CD14-positive monocyte (primary cell): ENCODE results near the gene UNC13B. TPM values are rescaled to one million over a fixed set of nuclear protein-coding genes. Genes with fewer than 3 reads are reported as not detected.

Source experiments
- DNase-seq, 3 donors: peaks; one replicate each; pipeline ENCODE4 v3.0.0-alpha.2; 2011 to 2022
- H2AFZ ChIP-seq: 2 replicates; pipeline ENCODE4 v1.6.0; 2012; ENCODE audit warnings: mild to moderate bottlenecking, low read depth, low read length, inconsistent platforms; ENCODE audit not compliant: insufficient read depth, poor library complexity, severe bottlenecking
- H3K27ac ChIP-seq, 2 donors: 1 replicate in 1 of 2; 2 replicates in 1 of 2; pipeline ENCODE4 v1.5.1; 2012 to 2013; ENCODE audit warnings: low read length in 2 of 2, control low read depth in 1 of 2, inconsistent platforms in 1 of 2, low read depth in 1 of 2, mild to moderate bottlenecking in 1 of 2
- H3K27me3 ChIP-seq, 2 donors: one replicate each; pipeline versions ENCODE4 v1.6.0 to v1.6.1; 2011 to 2013; ENCODE audit warnings: low read length in 2 of 2; ENCODE audit not compliant: control insufficient read depth in 2 of 2, insufficient read depth in 2 of 2
- H3K36me3 ChIP-seq, 2 donors: replicated peaks in 1 of 2; 1 replicate in 1 of 2; 2 replicates in 1 of 2; pipeline versions ENCODE4 v1.5.1 to v1.6.1; 2012 to 2013; ENCODE audit warnings: low read length in 2 of 2, control low read depth in 1 of 2, inconsistent platforms in 1 of 2, mild to moderate bottlenecking in 1 of 2; ENCODE audit not compliant: insufficient read depth in 2 of 2, control insufficient read depth in 1 of 2
- H3K4me1 ChIP-seq, 2 donors: 1 replicate in 1 of 2; 2 replicates in 1 of 2; pipeline versions ENCODE4 v1.5.1 to v1.6.1; 2012 to 2013; ENCODE audit warnings: low read length in 2 of 2, control low read depth in 1 of 2, inconsistent platforms in 1 of 2, mild to moderate bottlenecking in 1 of 2, moderate library complexity in 1 of 2; ENCODE audit not compliant: insufficient read depth in 2 of 2, control insufficient read depth in 1 of 2
- H3K4me2 ChIP-seq: replicated peaks from 2 replicates; pipeline ENCODE3; 2012; ENCODE audit warnings: low read length, moderate library complexity, mild to moderate bottlenecking; ENCODE audit not compliant: poor library complexity, severe bottlenecking; ENCODE audit errors: extremely low read depth
- H3K4me3 ChIP-seq, 3 experiments: fragments of 200-600 bp in 1 of 3; sonication (generic) in 1 of 3; replicated peaks in 1 of 3; 1 replicate in 2 of 3; 2 replicates in 1 of 3; pipeline ENCODE4 v1.5.1; 2011 to 2013; ENCODE audit warnings: low read length in 3 of 3, mild to moderate bottlenecking in 3 of 3, control low read depth in 2 of 3, low read depth in 2 of 3, inconsistent platforms in 1 of 3, moderate library complexity in 1 of 3
- H3K79me2 ChIP-seq: 2 replicates; pipeline ENCODE4 v1.6.0; 2012; ENCODE audit warnings: mild to moderate bottlenecking, control low read depth, inconsistent platforms, low read length, moderate library complexity; ENCODE audit not compliant: insufficient read depth
- H3K9ac ChIP-seq: 2 replicates; pipeline ENCODE4 v1.6.0; 2017; ENCODE audit warnings: low read length, mild to moderate bottlenecking; ENCODE audit not compliant: insufficient read depth, poor library complexity, severe bottlenecking
- H3K9me3 ChIP-seq, 2 donors: replicated peaks in 1 of 2; 1 replicate in 1 of 2; 2 replicates in 1 of 2; pipeline versions ENCODE4 v1.5.1 to v1.6.1; 2012 to 2013; ENCODE audit warnings: low read length in 2 of 2, control low read depth in 1 of 2; ENCODE audit not compliant: control insufficient read depth in 1 of 2, insufficient read depth in 1 of 2
- H4K20me1 ChIP-seq: 2 replicates; pipeline ENCODE4 v1.6.0; 2012; ENCODE audit warnings: mild to moderate bottlenecking, low read length, control low read depth, moderate library complexity; ENCODE audit not compliant: insufficient read depth
- H3K27ac Mint-ChIP-seq, 7 donors: one replicate each; pipeline ENCODE4 v1.8.0; 2020; ENCODE audit warnings: mild to moderate bottlenecking in 7 of 7, mixed read lengths in 7 of 7, moderate library complexity in 6 of 7, inconsistent platforms in 2 of 7
- H3K27me3 Mint-ChIP-seq, 3 donors: one replicate each; pipeline ENCODE4 v1.8.0; 2021 to 2022; ENCODE audit warnings: low read depth in 3 of 3, mild to moderate bottlenecking in 3 of 3, mixed read lengths in 3 of 3, moderate library complexity in 3 of 3, inconsistent platforms in 1 of 3
- H3K36me3 Mint-ChIP-seq, 2 donors: one replicate each; pipeline ENCODE4 v1.8.0; 2020; ENCODE audit warnings: mixed read lengths in 2 of 2, inconsistent platforms in 1 of 2, mild to moderate bottlenecking in 1 of 2
- H3K4me1 Mint-ChIP-seq: one replicate; pipeline ENCODE4 v1.8.0; 2020; ENCODE audit warnings: mild to moderate bottlenecking, mixed read lengths
- H3K4me3 Mint-ChIP-seq, 2 donors: one replicate each; pipeline ENCODE4 v1.8.0; 2020; ENCODE audit warnings: mild to moderate bottlenecking in 2 of 2, mixed read lengths in 2 of 2, moderate library complexity in 1 of 2
- H3K9me3 Mint-ChIP-seq, 7 donors: one replicate each; pipeline ENCODE4 v1.8.0; 2020 to 2022; ENCODE audit warnings: mixed read lengths in 7 of 7, mild to moderate bottlenecking in 6 of 7, moderate library complexity in 6 of 7, inconsistent platforms in 2 of 7
- CTCF ChIP-seq: fragments of 200-600 bp; IDR thresholded peaks from one replicate; pipeline ENCODE4 v1.8.0; 2022; ENCODE audit warnings: antibody characterized with exemption, mild to moderate bottlenecking
- WGBS: methylation state at CpG from one replicate; pipeline ENCODE4 v1.1.5; 2013; ENCODE audit warnings: missing lambda C conversion rate; ENCODE audit not compliant: insufficient coverage; 5-methylcytosine and 5-hydroxymethylcytosine counted together
- intact Hi-C, 2 donors: fragments of 100-400 bp; cut with micrococcal nuclease; formaldehyde crosslinking; loops; one replicate each; pipeline versions ENCODE4 v1.15.0 to v1.15.1; 2023
- polyA plus RNA-seq, 3 donors: library from polyadenylated mRNA; depleted of rRNA in 1 of 3; unstranded in 2 of 3; stranded (reverse) in 1 of 3; fragments of 300-500 nt in 2 of 3; fragments of >200 nt in 1 of 3; fragmentation: Illumina TruSeq in 2 of 3; gene quantifications; 1 replicate in 2 of 3; 2 replicates in 1 of 3; pipeline ENCODE4 v1.2.3, GENCODE V29; 2012 to 2021

UNC13B gene
- polyA plus RNA-seq, 3 donors, result 0.41 to 0.81 (median 0.66) TPM

DNA sequence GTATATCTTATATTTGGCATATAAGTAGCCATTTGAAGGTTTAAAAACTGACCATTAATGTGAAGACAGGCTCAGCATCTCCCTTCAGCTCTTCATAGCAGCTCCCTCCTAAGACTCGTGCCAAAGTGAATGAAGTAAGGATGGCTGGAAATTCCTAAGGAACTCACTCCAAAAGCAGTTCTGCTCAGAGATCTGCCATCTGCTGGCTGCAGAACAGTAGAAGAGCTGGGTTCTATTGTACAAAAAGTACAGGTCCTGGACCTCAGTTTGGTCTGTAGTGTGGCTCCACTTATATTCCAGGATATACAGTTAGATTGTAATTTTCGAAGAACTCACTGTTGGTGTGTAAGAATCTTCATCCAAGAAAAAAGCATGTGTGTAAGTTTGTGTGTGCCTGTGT, 223.2 kb downstream of the UNC13B start:
- H3K9me3 Mint-ChIP-seq, result no peaks in the 10 kb centered on the region
- no peaks in the 10 kb centered on the region for H3K9me3 ChIP-seq

GRCh38 chr9:35395076-35395705, 233.4 kb downstream of the UNC13B start:
- peaks cover 0 to 10% (median 3%) of the 10 kb centered on the region in 3 donors for H3K27me3 Mint-ChIP-seq

More for the DNA sequence above, 223.2 kb downstream of the UNC13B start:
- intact Hi-C loops, result no loop called here
- Histone ChIP-seq H3K4me1 (no peaks in the 10 kb centered on the region), H3K9ac (no peak overlapping the region), H2AFZ (no peak overlapping the region), H3K27ac (no peak overlapping the region), H3K27me3 (no peaks in the 10 kb centered on the region), H3K4me3 (no peak overlapping the region), H3K4me2 (no peak overlapping the region), H3K36me3 (no peaks in the 10 kb centered on the region), H4K20me1 (no peaks in the 10 kb centered on the region), H3K79me2 (no peaks in the 10 kb centered on the region)
- WGBS, result 100% methylated on average over 1 of the region's 2 CpGs
- Mint-ChIP-seq H3K4me3 (no peak overlapping the region), H3K27me3 (peaks cover 0 to 2% (median 0%) of the 10 kb centered on the region in 3 donors), H3K4me1 (no peaks in the 10 kb centered on the region), H3K27ac (no peak overlapping the region), H3K36me3 (no peaks in the 10 kb centered on the region)
- TF ChIP-seq CTCF, result no peak
- DNase-seq, result no peak

More at GRCh38 chr9:35395076-35395705, 233.4 kb downstream of the UNC13B start:
- TF ChIP-seq CTCF, result no peak
- intact Hi-C loops, result no loop called here
- H4K20me1 ChIP-seq, result no peaks in the 10 kb centered on the region
- H3K27me3 ChIP-seq, result no peaks in the 10 kb centered on the region
- DNase-seq, result no peak
- no peaks in the 10 kb centered on the region for H3K4me1 ChIP-seq
- no peak overlapping the region for H3K27ac Mint-ChIP-seq
- H3K4me1 Mint-ChIP-seq, result peaks cover 2% of the 10 kb centered on the region
- peaks cover 0 to 3% (median 0%) of the 10 kb centered on the region in 7 donors for H3K9me3 Mint-ChIP-seq
- H3K79me2 ChIP-seq, result no peaks in the 10 kb centered on the region
- H3K36me3 Mint-ChIP-seq, result no peaks in the 10 kb centered on the region
- H2AFZ ChIP-seq, result no peak overlapping the region
- H3K4me3 ChIP-seq, result no peak overlapping the region
- no peak overlapping the region for H3K4me2 ChIP-seq
- H3K27ac ChIP-seq, result no peak overlapping the region
- H3K9me3 ChIP-seq, result no peaks in the 10 kb centered on the region
- no peak overlapping the region for H3K9ac ChIP-seq
- no peak overlapping the region for H3K4me3 Mint-ChIP-seq
- 100% methylated on average over 2 of the region's 4 CpGs for WGBS
- no peaks in the 10 kb centered on the region for H3K36me3 ChIP-seq
